Measurements from ENCODE around the gene SLC24A4. TPM values are rescaled to one million over a fixed set of nuclear protein-coding genes. Genes with fewer than 3 reads are reported as not detected.

Gene SLC24A4
- total RNA-seq, 1 experiment from 2014 or later, result not detected

- no peak for DNase-seq (ENCODE audit: low read depth, low spot score)
- no TSS peak for BruUV-seq (replicated peaks)
- ATAC-seq, result no peak
- H3K9me3 ChIP-seq (ENCODE audit: control insufficient read depth in 1 of 2, insufficient read depth in 1 of 2, low read depth in 1 of 2, low read length in 2 of 2), result no peaks in the 10 kb centered on the region
- no peak overlapping the region for H3K9ac ChIP-seq (ENCODE audit: low read length)
- no peak overlapping the region for H2AFZ ChIP-seq (ENCODE audit: low read depth, low read length, poor library complexity, severe bottlenecking)
- H3K4me1 ChIP-seq (ENCODE audit: control insufficient read depth in 1 of 2, insufficient read depth in 2 of 2, low read length in 2 of 2), result no peaks in the 10 kb centered on the region
- TF ChIP-seq, protein P1, sequence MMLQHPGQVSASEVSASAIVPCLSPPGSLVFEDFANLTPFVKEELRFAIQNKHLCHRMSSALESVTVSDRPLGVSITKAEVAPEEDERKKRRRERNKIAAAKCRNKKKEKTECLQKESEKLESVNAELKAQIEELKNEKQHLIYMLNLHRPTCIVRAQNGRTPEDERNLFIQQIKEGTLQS (IDR thresholded peaks at IDR 0.05), result no peak
- TF ChIP-seq TCF7L2 (IDR thresholded peaks at IDR 0.05; ENCODE audit: borderline replicate concordance, extremely low read depth, insufficient read depth, insufficient read length) (no peak), YY1 (IDR thresholded peaks at IDR 0.05; ENCODE audit: extremely low read depth, insufficient replicate concordance, low read depth, low read length) (no peak), CEBPB (IDR thresholded peaks at IDR 0.05; ENCODE audit: low read depth) (no peak)
- ChIA-PET CTCF (no interaction called here), POLR2A (no interaction called here), RAD21 (ENCODE audit: low non-redundant PET in 1 of 2, low total read pairs in 2 of 2, uncharacterized antibody in 2 of 2, unreplicated experiment in 2 of 2) (no interaction called here)
- H3K9me2 ChIP-seq (ENCODE audit: insufficient read depth), result no peaks in the 10 kb centered on the region
- no peak overlapping the region for H3K27ac ChIP-seq (ENCODE audit: low read depth, low read length)
- no peak overlapping the region for H3K4me2 ChIP-seq (ENCODE audit: low read length)
- H4K20me1 ChIP-seq (ENCODE audit: insufficient read depth), result no peaks in the 10 kb centered on the region
- no peak overlapping the region for H3K4me3 ChIP-seq (replicated peaks in 1 of 2; ENCODE audit: low read depth in 1 of 2, low read length in 2 of 2)
- no peaks in the 10 kb centered on the region for H3K79me2 ChIP-seq (ENCODE audit: insufficient read depth, low read length)
- H3K36me3 ChIP-seq (ENCODE audit: control insufficient read depth in 1 of 2, insufficient read depth in 2 of 2, low read length in 2 of 2), result no peaks in the 10 kb centered on the region
- intact Hi-C loops (cut with micrococcal nuclease), result no loop called here
- peaks cover 26% of the 10 kb centered on the region; the same call in 1 of the 2 replicates for H3K27me3 ChIP-seq (ENCODE audit: insufficient read depth, low read length)
These were observed 25.0 kb upstream of the SLC24A4 start for GRCh38 chr14:92297818-92298595.

DNA sequence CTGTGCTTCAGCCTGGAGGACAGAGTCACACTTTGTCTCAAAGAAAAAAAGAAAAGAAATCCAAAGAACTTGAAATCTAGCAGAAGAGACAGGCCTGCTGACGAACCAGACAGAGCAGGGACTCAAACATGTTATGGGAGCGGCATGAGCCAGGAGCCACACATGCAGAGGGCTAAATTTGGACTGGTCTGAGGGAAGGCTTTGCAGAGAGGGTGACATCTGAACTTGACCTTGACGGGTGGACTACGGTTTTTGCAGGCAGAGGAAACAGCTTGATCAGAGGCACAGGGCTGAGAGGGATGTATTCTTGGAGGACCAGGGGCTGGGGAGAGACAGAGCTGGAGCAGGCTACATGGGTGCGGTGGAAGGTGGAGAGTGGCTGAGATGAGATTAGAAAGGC lies 20.5 kb upstream of the SLC24A4 start:
- ChIA-PET CTCF (no interaction called here), POLR2A (no interaction called here), RAD21 (ENCODE audit: low non-redundant PET in 1 of 2, low total read pairs in 2 of 2, uncharacterized antibody in 2 of 2, unreplicated experiment in 2 of 2) (no interaction called here)
- Histone ChIP-seq H3K4me3 (replicated peaks in 1 of 2; ENCODE audit: low read depth in 1 of 2, low read length in 2 of 2) (no peak overlapping the region), H3K9me3 (ENCODE audit: control insufficient read depth in 1 of 2, insufficient read depth in 1 of 2, low read depth in 1 of 2, low read length in 2 of 2) (no peaks in the 10 kb centered on the region), H3K4me1 (ENCODE audit: control insufficient read depth in 1 of 2, insufficient read depth in 2 of 2, low read length in 2 of 2) (no peaks in the 10 kb centered on the region), H3K79me2 (ENCODE audit: insufficient read depth, low read length) (no peaks in the 10 kb centered on the region), H3K4me2 (ENCODE audit: low read length) (no peak overlapping the region), H2AFZ (ENCODE audit: low read depth, low read length, poor library complexity, severe bottlenecking) (no peak overlapping the region), H3K9ac (ENCODE audit: low read length) (no peak overlapping the region), H3K36me3 (ENCODE audit: control insufficient read depth in 1 of 2, insufficient read depth in 2 of 2, low read length in 2 of 2) (no peaks in the 10 kb centered on the region), H3K27ac (ENCODE audit: low read depth, low read length) (no peak overlapping the region), H3K9me2 (ENCODE audit: insufficient read depth) (no peaks in the 10 kb centered on the region), H4K20me1 (ENCODE audit: insufficient read depth) (no peaks in the 10 kb centered on the region), H3K27me3 (ENCODE audit: insufficient read depth, low read length) (peaks cover 22% of the 10 kb centered on the region; the same call in 1 of the 2 replicates)
- no TSS peak for BruUV-seq (replicated peaks)
- DNase-seq (ENCODE audit: low read depth, low spot score) (no peak), ATAC-seq (no peak)
- TF ChIP-seq JUND (IDR thresholded peaks at IDR 0.05) (no peak), REST (IDR thresholded peaks at IDR 0.05; ENCODE audit: low read depth) (no peak), ELF1 (IDR thresholded peaks at IDR 0.05; ENCODE audit: borderline replicate concordance, low read depth) (no peak), SIN3A (IDR thresholded peaks at IDR 0.05; ENCODE audit: low read depth) (no peak), SRF (IDR thresholded peaks at IDR 0.05; ENCODE audit: low read depth) (no peak), CEBPB (IDR thresholded peaks at IDR 0.05; ENCODE audit: low read depth) (no peak), EZH2 (IDR thresholded peaks at IDR 0.05) (no peak)
- TF ChIP-seq, protein P1 (IDR thresholded peaks at IDR 0.05), result no peak
- TF ChIP-seq, protein P2, sequence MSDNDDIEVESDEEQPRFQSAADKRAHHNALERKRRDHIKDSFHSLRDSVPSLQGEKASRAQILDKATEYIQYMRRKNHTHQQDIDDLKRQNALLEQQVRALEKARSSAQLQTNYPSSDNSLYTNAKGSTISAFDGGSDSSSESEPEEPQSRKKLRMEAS (IDR thresholded peaks at IDR 0.05), result no peak
- intact Hi-C loops (cut with micrococcal nuclease), result no loop called here
